GM21737 (cell line): ENCODE measurements around the gene PACS2.
"Not testable (repeated sequence)": the region's sequence is repeated elsewhere in the genome, so short reads cannot be mapped to it uniquely, and the experiment has no call there.

Source experiments
- ATAC-seq: cut with Tn5 transposase; IDR thresholded peaks from one replicate; pipeline ENCODE4 v1.9.1; 2021; ENCODE audit warnings: mild to moderate bottlenecking, moderate library complexity; ENCODE audit not compliant: unreplicated experiment

The PACS2 gene

GRCh38 chr14:105287249-105288102 is 27.1 kb upstream of the PACS2 start:
- ATAC-seq = no peak

GRCh38 chr14:105288936-105289335 is 25.6 kb upstream of the PACS2 start:
- ATAC-seq = not testable (repeated sequence)

GRCh38 chr14:105290621-105291346 is 23.8 kb upstream of the PACS2 start:
- no peak for ATAC-seq

GRCh38 chr14:105292826-105293711 is 21.5 kb upstream of the PACS2 start:
- ATAC-seq = peak; percentile 23

- ATAC-seq = peak; percentile 58
These were observed 20.4 kb upstream of the PACS2 start for GRCh38 chr14:105294142-105294597.

- ATAC-seq = not testable (repeated sequence)
These were observed 17.2 kb upstream of the PACS2 start for GRCh38 chr14:105297311-105297710.

GRCh38 chr14:105299654-105300541 is 14.7 kb upstream of the PACS2 start:
- ATAC-seq = peak; percentile 11

GRCh38 chr14:105300542-105301102 is 13.9 kb upstream of the PACS2 start, which contains the start of gene BRF1:
TSS of gene BRF1 (minus strand) at chr14:105301001. CDS start at chr14:105300629, 372 bp downstream.
- ATAC-seq = peak; percentile 86

- peak; percentile 58 for ATAC-seq
These were observed 13.2 kb upstream of the PACS2 start for GRCh38 chr14:105301103-105301914.

- ATAC-seq = not testable (repeated sequence)
These were observed 12.7 kb upstream of the PACS2 start for GRCh38 chr14:105301915-105302249.

GRCh38 chr14:105303949-105304348 is 10.6 kb upstream of the PACS2 start:
- no peak for ATAC-seq

GRCh38 chr14:105304565-105304964 is 10.0 kb upstream of the PACS2 start:
- no peak for ATAC-seq

GRCh38 chr14:105305345-105305744 is 9.2 kb upstream of the PACS2 start:
- ATAC-seq = no peak

- no peak for ATAC-seq
These were observed 8.8 kb upstream of the PACS2 start for GRCh38 chr14:105305791-105306190.

GRCh38 chr14:105307052-105307727 is 7.4 kb upstream of the PACS2 start:
- ATAC-seq = no peak

- no peak for ATAC-seq
These were observed 5.2 kb upstream of the PACS2 start for GRCh38 chr14:105309371-105309770.

- ATAC-seq = no peak
These were observed 2.7 kb upstream of the PACS2 start for GRCh38 chr14:105311838-105312237.

GRCh38 chr14:105312973-105313372 is 1.6 kb upstream of the PACS2 start:
- no peak for ATAC-seq
